H9 (cell line): ENCODE measurements around the gene GPR176. TPM values are rescaled to one million over a fixed set of nuclear protein-coding genes. Genes with fewer than 3 reads are reported as not detected.

Experiments
- DNase-seq: peaks from one replicate; pipeline ENCODE4 v3.0.0-alpha.2; 2017
- H2AFZ ChIP-seq: one replicate; pipeline ENCODE4 v1.6.1; 2013; ENCODE audit warnings: mild to moderate bottlenecking, low read length, control low read depth, moderate library complexity
- H2AK5ac ChIP-seq: 2 replicates; pipeline ENCODE4 v1.6.1; 2013; ENCODE audit warnings: low read length, control low read depth, mixed read lengths; ENCODE audit not compliant: insufficient read length
- H2BK120ac ChIP-seq: one replicate; pipeline ENCODE4 v1.6.1; 2013; ENCODE audit warnings: low read depth, mild to moderate bottlenecking, low read length, control low read depth, inconsistent platforms; ENCODE audit not compliant: poor library complexity, severe bottlenecking
- H2BK12ac ChIP-seq: 2 replicates; pipeline ENCODE4 v1.6.1; 2013; ENCODE audit warnings: low read length, control low read depth, mixed read lengths, low read depth; ENCODE audit not compliant: insufficient read length
- H2BK15ac ChIP-seq: 2 replicates; pipeline ENCODE4 v1.6.1; 2013; ENCODE audit warnings: low read depth, low read length, control low read depth
- H2BK20ac ChIP-seq: one replicate; pipeline ENCODE4 v1.6.1; 2013; ENCODE audit warnings: low read depth, mild to moderate bottlenecking, low read length, control low read depth, inconsistent platforms; ENCODE audit not compliant: poor library complexity, severe bottlenecking
- H2BK5ac ChIP-seq: 2 replicates; pipeline ENCODE4 v1.6.1; 2013; ENCODE audit warnings: low read length, control low read depth, mixed read lengths; ENCODE audit not compliant: insufficient read length
- H3K14ac ChIP-seq: 2 replicates; pipeline ENCODE4 v1.6.1; 2013; ENCODE audit warnings: low read length, control low read depth; ENCODE audit not compliant: insufficient read depth
- H3K18ac ChIP-seq: 2 replicates; pipeline ENCODE4 v1.6.1; 2013; ENCODE audit warnings: low read depth, mild to moderate bottlenecking, mixed read lengths, low read length, control low read depth; ENCODE audit not compliant: insufficient read length
- H3K23ac ChIP-seq: 2 replicates; pipeline ENCODE4 v1.6.1; 2013; ENCODE audit warnings: low read length, control low read depth, mixed read lengths, low read depth; ENCODE audit not compliant: insufficient read length
- H3K23me2 ChIP-seq: 2 replicates; pipeline ENCODE4 v1.6.1; 2013; ENCODE audit warnings: low read depth, mild to moderate bottlenecking, mixed read lengths, low read length, control low read depth; ENCODE audit not compliant: insufficient read length, poor library complexity, severe bottlenecking
- H3K27ac ChIP-seq: 2 replicates; pipeline ENCODE4 v1.5.1; 2013; ENCODE audit warnings: low read length, control low read depth, mixed read lengths, low read depth; ENCODE audit not compliant: insufficient read length
- H3K27me3 ChIP-seq: 2 replicates; pipeline ENCODE4 v1.6.1; 2013; ENCODE audit warnings: low read length, control low read depth, inconsistent platforms; ENCODE audit not compliant: insufficient read depth
- H3K4ac ChIP-seq: 2 replicates; pipeline ENCODE4 v1.6.1; 2013; ENCODE audit warnings: low read depth, mild to moderate bottlenecking, control low read depth, inconsistent platforms, low read length, moderate library complexity
- H3K4me1 ChIP-seq: 2 replicates; pipeline ENCODE4 v1.6.1; 2013; ENCODE audit warnings: low read length, control low read depth, inconsistent platforms; ENCODE audit not compliant: insufficient read depth
- H3K4me2 ChIP-seq: 2 replicates; pipeline ENCODE4 v1.6.1; 2013; ENCODE audit warnings: low read length, control low read depth, mixed read lengths; ENCODE audit not compliant: insufficient read length, insufficient read depth
- H3K56ac ChIP-seq: 2 replicates; pipeline ENCODE4 v1.6.1; 2013; ENCODE audit warnings: low read depth, mild to moderate bottlenecking, mixed read lengths, low read length, control low read depth; ENCODE audit not compliant: insufficient read length
- H3K79me1 ChIP-seq: 2 replicates; pipeline ENCODE4 v1.6.1; 2013; ENCODE audit warnings: low read depth, mild to moderate bottlenecking, moderate library complexity, low read length, control low read depth, inconsistent platforms; ENCODE audit not compliant: insufficient read depth, poor library complexity, severe bottlenecking
- H3K79me2 ChIP-seq: 2 replicates; pipeline ENCODE4 v1.6.1; 2013; ENCODE audit warnings: low read length, control low read depth, inconsistent platforms; ENCODE audit not compliant: insufficient read depth
- H3K9ac ChIP-seq: 2 replicates; pipeline ENCODE4 v1.6.1; 2013; ENCODE audit warnings: low read length, control low read depth, mixed read lengths; ENCODE audit not compliant: insufficient read length; ENCODE audit errors: extremely low read depth
- H3K9me3 ChIP-seq: one replicate; pipeline ENCODE4 v1.6.1; 2013; ENCODE audit warnings: low read depth, low read length, inconsistent platforms; ENCODE audit not compliant: control insufficient read depth
- H3T11ph ChIP-seq: one replicate; pipeline ENCODE4 v1.6.1; 2013; ENCODE audit warnings: mild to moderate bottlenecking, low read length, control low read depth, inconsistent platforms
- H4K20me1 ChIP-seq: one replicate; pipeline ENCODE4 v1.6.1; 2013; ENCODE audit not compliant: control insufficient read depth, insufficient read length, insufficient read depth
- H4K5ac ChIP-seq: 2 replicates; pipeline ENCODE4 v1.6.1; 2013; ENCODE audit warnings: low read depth, mild to moderate bottlenecking, mixed read lengths, low read length, control low read depth; ENCODE audit not compliant: insufficient read length
- H4K8ac ChIP-seq: replicated peaks from 2 replicates; pipeline ENCODE4 v1.6.1; 2013; ENCODE audit warnings: low read length, control low read depth, mixed read lengths, low read depth; ENCODE audit not compliant: insufficient read length
- H4K91ac ChIP-seq: 2 replicates; pipeline ENCODE4 v1.6.1; 2013; ENCODE audit warnings: low read depth, mild to moderate bottlenecking, moderate library complexity, mixed read lengths, low read length, control low read depth; ENCODE audit not compliant: insufficient read length
- H3K27ac Mint-ChIP-seq, 3 experiments: 2 replicates in 2 of 3; 3 replicates in 1 of 3; pipeline ENCODE4 v1.8.0; 2020 to 2021; ENCODE audit warnings: mixed read lengths in 3 of 3, mild to moderate bottlenecking in 1 of 3, moderate library complexity in 1 of 3
- H3K27me3 Mint-ChIP-seq: 2 replicates; pipeline ENCODE4 v1.8.0; 2021; ENCODE audit warnings: low read depth, mild to moderate bottlenecking, moderate library complexity, mixed read lengths
- H3K36me3 Mint-ChIP-seq, 3 experiments: 2 replicates in 2 of 3; 3 replicates in 1 of 3; pipeline ENCODE4 v1.8.0; 2020 to 2021; ENCODE audit warnings: low read depth in 3 of 3, mixed read lengths in 3 of 3; ENCODE audit not compliant: insufficient read depth in 1 of 3
- H3K4me1 Mint-ChIP-seq, 2 experiments: 2 replicates each; pipeline ENCODE4 v1.8.0; 2020; ENCODE audit warnings: mixed read lengths in 2 of 2
- H3K4me3 Mint-ChIP-seq, 2 experiments: 2 replicates in 1 of 2; 3 replicates in 1 of 2; pipeline ENCODE4 v1.8.0; 2020 to 2021; ENCODE audit warnings: mild to moderate bottlenecking in 2 of 2, mixed read lengths in 2 of 2, moderate library complexity in 1 of 2
- H3K9me3 Mint-ChIP-seq, 2 experiments: 2 replicates in 1 of 2; 3 replicates in 1 of 2; pipeline ENCODE4 v1.8.0; 2020; ENCODE audit warnings: mild to moderate bottlenecking in 2 of 2, mixed read lengths in 2 of 2, moderate library complexity in 1 of 2
- CTCF ChIP-seq: fragments of 200-600 bp; sonication (generic); conservative IDR thresholded peaks from 3 replicates; pipeline ENCODE4 v1.8.0; 2021; ENCODE audit warnings: antibody characterized with exemption, mild to moderate bottlenecking
- WGBS: extraction: QIAGEN DNeasy Blood & Tissue Kit; methylation state at CpG from one replicate; pipeline ENCODE4 v1.1.7; 2013; ENCODE audit warnings: missing lambda C conversion rate, low lambda C conversion rate, mixed read lengths; ENCODE audit not compliant: insufficient read length; ENCODE audit errors: extremely low coverage; 5-methylcytosine and 5-hydroxymethylcytosine counted together
- total RNA-seq: library from RNA; stranded (reverse); gene quantifications from 2 replicates; pipeline ENCODE4 v1.2.1, GENCODE V29; 2021

The GPR176 gene
- total RNA-seq, 1 experiment from 2014 or later = 132 TPM

DNA sequence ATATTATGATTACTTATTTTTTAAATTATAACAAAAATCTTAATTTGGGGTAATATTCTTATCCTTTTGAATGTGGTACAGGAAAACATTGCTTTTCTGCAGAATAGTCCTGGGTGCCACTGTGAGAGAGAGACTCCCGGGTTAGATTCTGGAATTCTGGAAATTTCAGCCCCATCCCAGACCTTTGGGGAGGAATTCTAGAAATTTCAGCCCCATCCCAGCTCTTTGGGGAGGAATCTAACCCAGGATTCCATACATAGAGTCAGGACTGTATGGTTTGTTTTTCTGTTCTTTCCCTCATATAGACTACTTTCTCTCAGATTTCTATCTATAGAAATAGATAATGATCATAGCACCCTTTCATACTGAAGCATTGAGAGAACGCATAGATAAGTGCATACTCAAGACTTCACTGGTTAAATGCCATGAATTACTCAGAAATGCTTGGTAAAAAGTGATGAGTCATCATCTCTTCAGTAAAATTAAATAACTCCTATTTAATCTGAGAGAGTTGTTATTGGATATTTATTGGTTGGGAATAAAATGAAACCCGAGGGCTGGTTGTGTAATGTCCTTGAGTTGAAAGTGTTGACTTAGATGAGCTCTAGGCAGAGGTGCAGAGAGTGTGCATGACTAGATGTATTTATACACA, 22.2 kb upstream of the GPR176 start:
- H2AFZ ChIP-seq = no peak overlapping the region
- no peaks in the 10 kb centered on the region for H4K20me1 ChIP-seq
- Mint-ChIP-seq H3K9me3 (no peaks in the 10 kb centered on the region), H3K27ac (peak overlapping the region; percentile 59 to 73 (median 68); a peak in 5 of 7 replicates), H3K36me3 (peaks cover 51 to 74% (median 70%) of the 10 kb centered on the region in 3 experiments), H3K27me3 (no peaks in the 10 kb centered on the region), H3K4me3 (no peak overlapping the region), H3K4me1 (peaks cover 14 to 21% of the 10 kb centered on the region in 2 experiments)
- no peak overlapping the region for H4K91ac ChIP-seq
- no peak overlapping the region for H3K9ac ChIP-seq
- no peak overlapping the region for H3K4ac ChIP-seq
- no peak overlapping the region for H4K8ac ChIP-seq
- no peak overlapping the region for H3K27ac ChIP-seq
- no peak for TF ChIP-seq CTCF
- H3K4me1 ChIP-seq = peaks cover 9% of the 10 kb centered on the region
- no peaks in the 10 kb centered on the region for H3K9me3 ChIP-seq
- no peak overlapping the region for H2BK120ac ChIP-seq
- H3K79me1 ChIP-seq = no peaks in the 10 kb centered on the region
- H3K27me3 ChIP-seq = no peaks in the 10 kb centered on the region
- H3K18ac ChIP-seq = no peak overlapping the region
- H2BK15ac ChIP-seq = no peak overlapping the region
- no CpG with 5 or more reads among the region's 3 CpGs for WGBS
- H2BK5ac ChIP-seq = no peak overlapping the region
- no peak overlapping the region for H2AK5ac ChIP-seq
- DNase-seq = no peak
- H4K5ac ChIP-seq = no peak overlapping the region
- H2BK20ac ChIP-seq = no peak overlapping the region
- H3K56ac ChIP-seq = no peak overlapping the region
- no peak overlapping the region for H3K14ac ChIP-seq
- no peak overlapping the region for H2BK12ac ChIP-seq
- peaks cover 5% of the 10 kb centered on the region; the same call in 1 of the 2 replicates for H3K79me2 ChIP-seq
- H3K23me2 ChIP-seq = no peaks in the 10 kb centered on the region
- no peak overlapping the region for H3K23ac ChIP-seq
- no peak overlapping the region for H3T11ph ChIP-seq
- H3K4me2 ChIP-seq = no peak overlapping the region
